ENCODE measurements around the gene CREM. TPM values are rescaled to one million over a fixed set of nuclear protein-coding genes. Genes with fewer than 3 reads are reported as not detected.

The CREM gene
- total and polyA plus RNA-seq, 4 donors: 26.8 to 44.7 (median 38.3) TPM

DNA sequence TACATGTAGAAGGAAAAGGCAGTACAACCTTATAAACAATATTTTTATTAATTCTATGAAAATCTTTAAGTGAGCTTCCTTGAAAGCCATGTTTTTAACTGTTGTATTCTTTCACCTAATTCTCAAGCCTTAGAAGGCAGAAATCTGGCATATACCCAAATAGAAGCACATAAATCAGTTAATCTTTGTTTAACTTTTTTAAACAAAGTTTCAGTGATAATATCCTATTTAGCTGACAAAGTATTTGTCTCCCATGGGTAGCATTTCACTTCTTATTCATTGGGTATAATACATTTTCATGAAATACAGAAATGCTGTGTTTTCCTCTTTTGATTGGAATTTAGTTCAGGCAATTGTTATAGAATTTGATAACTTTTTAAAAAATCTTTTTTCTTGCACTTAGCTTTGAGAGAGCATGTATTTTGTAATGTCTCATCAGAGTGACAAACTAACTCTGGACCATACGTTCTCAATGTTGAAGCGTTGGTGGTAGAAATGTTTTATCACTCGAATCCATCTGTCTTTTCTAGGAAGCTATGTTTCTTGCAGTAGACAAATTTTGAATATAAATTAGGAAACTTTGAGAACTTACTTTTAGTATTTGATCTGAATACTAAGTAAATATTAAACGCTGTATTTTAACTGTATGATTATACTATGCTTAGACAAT lies 78.1 kb downstream of the CREM start:
- no peak overlapping the region for H3K4me3 ChIP-seq
- DNase-seq (peak in 2 of 3 donors; percentile 86 to 88), ATAC-seq (ENCODE audit: insufficient read depth, low FRiP score) (no peak)
- no peak for TF ChIP-seq CTCF (IDR thresholded peaks at IDR 0.05; ENCODE audit: control extremely low read depth, extremely low read depth)
- H3K4me1 ChIP-seq (ENCODE audit: control insufficient read depth in 5 of 5, insufficient read depth in 5 of 5, low read length in 5 of 5): peaks cover 0 to 22% (median 0%) of the 10 kb centered on the region in 5 donors
- H3K9ac ChIP-seq (ENCODE audit: insufficient read depth in 1 of 2, low read length in 2 of 2): peak overlapping the region in 1 of 2 donors; percentile 42
- no peak overlapping the region for H3K27ac ChIP-seq (ENCODE audit: low read depth in 1 of 2, low read length in 1 of 2)
- H3K9me3 ChIP-seq (ENCODE audit: control insufficient read depth in 4 of 4, insufficient read depth in 3 of 4, low read length in 3 of 4): no peaks in the 10 kb centered on the region
- peaks cover 0 to 4% (median 3%) of the 10 kb centered on the region in 4 donors for H3K36me3 ChIP-seq (ENCODE audit: control insufficient read depth in 4 of 4, insufficient read depth in 4 of 4, low read length in 4 of 4)
- 33 to 63% methylated on average over 4 of the region's 4 CpGs for WGBS, 2 donors
- no peaks in the 10 kb centered on the region for H3K27me3 ChIP-seq (ENCODE audit: control insufficient read depth in 3 of 3, insufficient read depth in 3 of 3, low read length in 2 of 3)

DNA sequence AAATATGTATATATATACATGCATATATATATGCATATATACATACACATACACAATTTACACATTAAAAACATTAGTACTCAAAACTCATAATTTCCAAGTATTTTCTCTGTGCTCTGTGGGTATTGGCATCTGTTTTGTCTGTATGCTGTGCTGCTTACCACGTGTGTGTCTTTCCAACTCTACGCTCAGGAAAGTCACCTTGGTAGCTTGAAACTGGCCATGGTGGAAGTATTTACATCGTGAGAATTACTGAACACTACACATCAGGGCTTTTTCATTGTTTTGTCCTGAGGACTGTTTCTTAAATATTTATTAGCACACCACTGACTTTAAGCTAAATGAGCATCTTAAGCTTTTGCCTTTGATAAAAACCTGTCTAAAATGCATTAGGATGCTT lies 79.6 kb downstream of the CREM start:
- ATAC-seq (ENCODE audit: insufficient read depth, low FRiP score): no peak
- no peak overlapping the region for H3K9ac ChIP-seq (ENCODE audit: insufficient read depth in 1 of 2, low read length in 2 of 2)
- no peaks in the 10 kb centered on the region for H3K9me3 ChIP-seq (ENCODE audit: control insufficient read depth in 4 of 4, insufficient read depth in 3 of 4, low read length in 3 of 4)
- H3K4me1 ChIP-seq (ENCODE audit: control insufficient read depth in 5 of 5, insufficient read depth in 5 of 5, low read length in 5 of 5): peaks cover 0 to 24% (median 0%) of the 10 kb centered on the region in 5 donors
- no peak for TF ChIP-seq CTCF (IDR thresholded peaks at IDR 0.05; ENCODE audit: control extremely low read depth, extremely low read depth)
- 93 to 96% methylated on average over 3 of the region's 3 CpGs for WGBS, 2 donors
- no peaks in the 10 kb centered on the region for H3K27me3 ChIP-seq (ENCODE audit: control insufficient read depth in 3 of 3, insufficient read depth in 3 of 3, low read length in 2 of 3)
- no peak overlapping the region for H3K27ac ChIP-seq (ENCODE audit: low read depth in 1 of 2, low read length in 1 of 2)
- H3K4me3 ChIP-seq: no peak overlapping the region
- peaks cover 0 to 4% (median 2%) of the 10 kb centered on the region in 4 donors for H3K36me3 ChIP-seq (ENCODE audit: control insufficient read depth in 4 of 4, insufficient read depth in 4 of 4, low read length in 4 of 4)
- no peak for DNase-seq

GRCh38 chr10:35208536-35208935 lies 81.9 kb downstream of the CREM start:
- TF ChIP-seq CTCF (IDR thresholded peaks at IDR 0.05; ENCODE audit: control extremely low read depth, extremely low read depth): no peak
- Histone ChIP-seq H3K36me3 (ENCODE audit: control insufficient read depth in 4 of 4, insufficient read depth in 4 of 4, low read length in 4 of 4) (peaks cover 0 to 6% (median 2%) of the 10 kb centered on the region in 4 donors), H3K9ac (ENCODE audit: insufficient read depth in 1 of 2, low read length in 2 of 2) (no peak overlapping the region), H3K4me1 (ENCODE audit: control insufficient read depth in 5 of 5, insufficient read depth in 5 of 5, low read length in 5 of 5) (peaks cover 0 to 35% (median under 1%) of the 10 kb centered on the region in 5 donors), H3K27ac (ENCODE audit: low read depth in 1 of 2, low read length in 1 of 2) (no peak overlapping the region), H3K4me3 (no peak overlapping the region), H3K27me3 (ENCODE audit: control insufficient read depth in 3 of 3, insufficient read depth in 3 of 3, low read length in 2 of 3) (no peaks in the 10 kb centered on the region), H3K9me3 (ENCODE audit: control insufficient read depth in 4 of 4, insufficient read depth in 3 of 4, low read length in 3 of 4) (no peaks in the 10 kb centered on the region)
- ATAC-seq (ENCODE audit: insufficient read depth, low FRiP score) (no peak), DNase-seq (no peak)
- 92 to 94% methylated on average over 5 of the region's 5 CpGs for WGBS, 2 donors
